Caco-2 (cell line): ENCODE data around the gene POMC. TPM values are rescaled to one million over a fixed set of nuclear protein-coding genes. Genes with fewer than 3 reads are reported as not detected.
"Not testable (repeated sequence)": the region's sequence is repeated elsewhere in the genome, so short reads cannot be mapped to it uniquely, and the experiment has no call there.

Experiments
- BruUV-seq: library from RNA; stranded (reverse); fragments of 400-500 nt; replicated peaks from 2 replicates; lab custom pipeline; 2021; lab: Mats Ljungman, UMichigan
- CTCF ChIA-PET: fragments of 300-600 bp; sonication (Branson Sonifier 250); formaldehyde crosslinking; loops from one replicate; lab custom pipeline; 2022; ENCODE audit warnings: antibody characterized with exemption; lab: Charles Lee
- POLR2A ChIA-PET: fragments of 300-600 bp; sonication (Branson Sonifier 250); formaldehyde crosslinking; loops from one replicate; lab custom pipeline; 2022; ENCODE audit warnings: antibody characterized with exemption; lab: Charles Lee
- DNase-seq, 2 experiments: peaks; one replicate each; pipeline versions ENCODE4 v3.0.0 to v3.0.0-alpha.2; 2020 to 2022
- H3K27me3 ChIP-seq: replicated peaks from 2 replicates; pipeline ENCODE4 v1.6.0; 2011; ENCODE audit warnings: low read length; ENCODE audit not compliant: control insufficient read depth, insufficient read depth
- H3K36me3 ChIP-seq: 2 replicates; pipeline ENCODE4 v1.5.1; 2011; ENCODE audit warnings: low read length; ENCODE audit not compliant: control insufficient read depth, insufficient read depth
- H3K4me1 ChIP-seq: fragments of 250-450 bp; sonication (Bioruptor Pico); 2 replicates; pipeline ENCODE4 v1.5.1; 2020; ENCODE audit warnings: mild to moderate bottlenecking
- H3K4me3 ChIP-seq: 2 replicates; pipeline ENCODE4 v1.5.1; 2011; ENCODE audit warnings: low read depth, mild to moderate bottlenecking, control low read depth, low read length
- H3K9me3 ChIP-seq: fragments of 250-450 bp; sonication (Bioruptor Pico); 2 replicates; pipeline ENCODE4 v1.5.1; 2020; ENCODE audit warnings: mild to moderate bottlenecking, moderate library complexity
- H3K27ac Mint-ChIP-seq: one replicate; pipeline ENCODE4 v1.8.0; 2022; ENCODE audit warnings: mixed read lengths; ENCODE audit not compliant: unreplicated experiment
- H3K27me3 Mint-ChIP-seq: one replicate; pipeline ENCODE4 v1.8.0; 2022; ENCODE audit warnings: mixed read lengths; ENCODE audit not compliant: insufficient read depth, unreplicated experiment
- H3K36me3 Mint-ChIP-seq: one replicate; pipeline ENCODE4 v1.8.0; 2022; ENCODE audit warnings: mild to moderate bottlenecking, mixed read lengths; ENCODE audit not compliant: insufficient read depth, unreplicated experiment
- H3K4me1 Mint-ChIP-seq: one replicate; pipeline ENCODE4 v1.8.0; 2022; ENCODE audit warnings: low read depth, mixed read lengths; ENCODE audit not compliant: unreplicated experiment
- H3K4me3 Mint-ChIP-seq: one replicate; pipeline ENCODE4 v1.8.0; 2022; ENCODE audit warnings: mild to moderate bottlenecking, moderate library complexity, mixed read lengths; ENCODE audit not compliant: unreplicated experiment
- H3K9me3 Mint-ChIP-seq: one replicate; pipeline ENCODE4 v1.8.0; 2022; ENCODE audit warnings: mixed read lengths; ENCODE audit not compliant: unreplicated experiment
- intact Hi-C: fragments of 100-400 bp; cut with micrococcal nuclease; formaldehyde crosslinking; loops from one replicate; pipeline ENCODE4 v1.10.0; 2022; ENCODE audit not compliant: unreplicated experiment
- total RNA-seq: library from RNA; stranded (reverse); gene quantifications from 2 replicates; pipeline ENCODE4 v1.2.3, GENCODE V29; 2022
- TF ChIP-seq, protein P1 (sequence below), 2 experiments: fragments of 200-600 bp in 1 of 2; IDR thresholded peaks; 1 replicate in 1 of 2; 2 replicates in 1 of 2; pipeline versions ENCODE4 v1.5.1 to v1.8.0; 2011 to 2022; ENCODE audit warnings: antibody characterized with exemption in 1 of 2, control low read depth in 1 of 2, inconsistent platforms in 1 of 2, low read depth in 1 of 2, low read length in 1 of 2, mild to moderate bottlenecking in 1 of 2, moderate library complexity in 1 of 2; ENCODE audit not compliant: insufficient read depth in 1 of 2, severe bottlenecking in 1 of 2, unreplicated experiment in 1 of 2

Gene POMC
- total RNA-seq, 1 experiment from 2014 or later, result 14.9 TPM

DNA sequence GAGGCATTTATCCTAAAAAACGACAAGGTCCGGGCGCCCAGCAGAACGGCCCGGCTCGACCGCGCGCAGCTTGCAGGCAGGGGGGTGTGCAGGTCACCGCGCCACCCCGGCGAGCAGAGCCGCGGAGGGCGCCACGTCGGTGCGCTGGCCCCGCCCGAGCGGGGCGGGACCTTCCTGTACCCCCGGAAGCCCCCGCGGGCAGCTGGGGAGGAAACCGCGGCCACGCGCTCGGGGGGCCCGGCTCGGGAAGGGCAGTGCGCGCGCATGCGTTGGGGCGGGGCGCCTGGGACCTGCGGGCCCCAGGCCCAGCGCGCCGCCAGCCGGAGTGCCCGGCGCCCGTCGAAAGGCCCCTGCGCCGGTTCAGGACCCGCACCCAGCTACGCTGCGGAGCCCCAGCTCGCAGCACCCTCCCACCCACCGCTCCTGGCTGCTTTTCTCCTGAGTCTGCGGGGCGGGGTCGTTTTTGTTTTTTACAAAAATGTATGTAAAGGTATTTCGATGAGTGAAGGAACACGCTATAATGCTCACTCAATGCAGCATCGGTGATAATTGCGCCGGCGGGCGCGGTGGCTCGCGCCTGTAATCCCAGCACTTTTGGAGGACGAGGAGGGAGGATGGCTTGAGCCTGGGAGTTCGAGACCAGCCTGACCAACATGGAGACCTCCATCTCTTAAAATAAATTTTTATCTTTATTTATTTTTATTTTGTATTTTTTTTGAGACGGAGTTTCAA is 47.7 kb upstream of the POMC start:
- H3K27ac Mint-ChIP-seq, result no peak overlapping the region
- Histone ChIP-seq H3K36me3 (no peaks in the 10 kb centered on the region), H3K4me1 (no peaks in the 10 kb centered on the region), H3K27me3 (no peaks in the 10 kb centered on the region), H3K4me3 (no peak overlapping the region), H3K9me3 (no peaks in the 10 kb centered on the region)
- TF ChIP-seq, protein P1, sequence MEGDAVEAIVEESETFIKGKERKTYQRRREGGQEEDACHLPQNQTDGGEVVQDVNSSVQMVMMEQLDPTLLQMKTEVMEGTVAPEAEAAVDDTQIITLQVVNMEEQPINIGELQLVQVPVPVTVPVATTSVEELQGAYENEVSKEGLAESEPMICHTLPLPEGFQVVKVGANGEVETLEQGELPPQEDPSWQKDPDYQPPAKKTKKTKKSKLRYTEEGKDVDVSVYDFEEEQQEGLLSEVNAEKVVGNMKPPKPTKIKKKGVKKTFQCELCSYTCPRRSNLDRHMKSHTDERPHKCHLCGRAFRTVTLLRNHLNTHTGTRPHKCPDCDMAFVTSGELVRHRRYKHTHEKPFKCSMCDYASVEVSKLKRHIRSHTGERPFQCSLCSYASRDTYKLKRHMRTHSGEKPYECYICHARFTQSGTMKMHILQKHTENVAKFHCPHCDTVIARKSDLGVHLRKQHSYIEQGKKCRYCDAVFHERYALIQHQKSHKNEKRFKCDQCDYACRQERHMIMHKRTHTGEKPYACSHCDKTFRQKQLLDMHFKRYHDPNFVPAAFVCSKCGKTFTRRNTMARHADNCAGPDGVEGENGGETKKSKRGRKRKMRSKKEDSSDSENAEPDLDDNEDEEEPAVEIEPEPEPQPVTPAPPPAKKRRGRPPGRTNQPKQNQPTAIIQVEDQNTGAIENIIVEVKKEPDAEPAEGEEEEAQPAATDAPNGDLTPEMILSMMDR (IDR thresholded peaks at IDR 0.05; ENCODE audit: insufficient read depth in 1 of 2, low read depth in 1 of 2, low read length in 1 of 2, severe bottlenecking in 1 of 2, unreplicated experiment in 1 of 2), result no peak
- intact Hi-C loops, result no loop called here
- DNase-seq, result no peak
- no peaks in the 10 kb centered on the region for H3K9me3 Mint-ChIP-seq
- H3K36me3 Mint-ChIP-seq, result no peaks in the 10 kb centered on the region
- H3K4me3 Mint-ChIP-seq, result no peak overlapping the region
- H3K4me1 Mint-ChIP-seq, result no peaks in the 10 kb centered on the region
- H3K27me3 Mint-ChIP-seq, result no peaks in the 10 kb centered on the region
- CTCF ChIA-PET, result no interaction called here
- POLR2A ChIA-PET, result no interaction called here
- no TSS peak for BruUV-seq

DNA sequence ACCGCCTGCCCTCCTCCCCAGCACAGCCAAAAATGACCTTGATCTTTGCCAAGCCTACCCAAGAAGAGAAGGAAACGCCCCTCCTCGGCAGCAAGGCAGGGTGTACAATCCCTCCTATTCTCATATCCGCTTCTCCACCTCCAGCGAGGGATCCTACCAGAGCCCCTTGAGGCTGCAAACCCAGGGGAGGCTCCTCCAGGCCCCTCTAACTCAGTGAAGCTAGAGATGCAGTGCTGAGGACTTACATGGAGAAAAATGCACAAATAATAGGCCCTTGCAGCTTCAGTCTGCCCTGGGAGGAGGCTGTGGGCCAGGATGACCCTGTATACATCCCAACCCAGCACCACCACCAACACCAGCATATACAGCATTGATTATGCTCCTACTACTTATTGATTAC is 46.9 kb upstream of the POMC start:
- Histone ChIP-seq H3K4me1 (no peaks in the 10 kb centered on the region), H3K36me3 (no peaks in the 10 kb centered on the region), H3K27me3 (no peaks in the 10 kb centered on the region), H3K9me3 (no peaks in the 10 kb centered on the region), H3K4me3 (no peak overlapping the region)
- intact Hi-C loops, result no loop called here
- BruUV-seq, result no TSS peak
- Mint-ChIP-seq H3K27ac (no peak overlapping the region), H3K36me3 (no peaks in the 10 kb centered on the region), H3K9me3 (no peaks in the 10 kb centered on the region), H3K4me1 (no peaks in the 10 kb centered on the region), H3K27me3 (no peaks in the 10 kb centered on the region), H3K4me3 (no peak overlapping the region)
- TF ChIP-seq, protein P1 (IDR thresholded peaks at IDR 0.05; ENCODE audit: insufficient read depth in 1 of 2, low read depth in 1 of 2, low read length in 1 of 2, severe bottlenecking in 1 of 2, unreplicated experiment in 1 of 2), result no peak
- ChIA-PET POLR2A (no interaction called here), CTCF (no interaction called here)
- no peak for DNase-seq

DNA sequence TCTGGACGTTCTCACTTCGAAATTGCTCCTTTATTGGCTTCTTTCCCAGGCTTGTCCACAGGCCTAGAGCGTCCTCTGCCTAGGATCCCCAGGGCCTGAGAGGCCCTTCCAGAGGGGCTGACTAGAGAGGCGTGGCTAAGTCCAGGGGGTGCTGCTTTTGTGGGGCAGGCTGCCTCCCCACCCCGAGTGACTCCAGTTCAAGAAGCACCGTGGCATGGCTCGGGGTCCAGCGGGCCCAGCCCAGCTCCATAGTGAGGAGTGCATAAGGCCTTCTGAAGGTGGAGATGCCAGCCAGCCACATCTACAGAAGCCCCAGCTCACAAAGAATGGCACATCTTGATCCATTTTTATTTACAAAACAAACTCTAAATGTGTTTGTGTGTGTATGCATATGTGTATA is 44.8 kb upstream of the POMC start:
- Mint-ChIP-seq H3K27ac (no peak overlapping the region), H3K4me1 (peaks cover 9% of the 10 kb centered on the region), H3K4me3 (no peak overlapping the region), H3K9me3 (no peaks in the 10 kb centered on the region), H3K36me3 (no peaks in the 10 kb centered on the region), H3K27me3 (no peaks in the 10 kb centered on the region)
- CTCF ChIA-PET, result no interaction called here
- DNase-seq, result no peak
- Histone ChIP-seq H3K36me3 (no peaks in the 10 kb centered on the region), H3K9me3 (no peaks in the 10 kb centered on the region), H3K4me3 (no peak overlapping the region), H3K4me1 (peaks cover 5% of the 10 kb centered on the region; the same call in 1 of the 2 replicates), H3K27me3 (no peaks in the 10 kb centered on the region)
- POLR2A ChIA-PET, result no interaction called here
- TF ChIP-seq, protein P1 (IDR thresholded peaks at IDR 0.05; ENCODE audit: insufficient read depth in 1 of 2, low read depth in 1 of 2, low read length in 1 of 2, severe bottlenecking in 1 of 2, unreplicated experiment in 1 of 2), result no peak
- intact Hi-C loops, result no loop called here
- BruUV-seq, result no TSS peak

DNA sequence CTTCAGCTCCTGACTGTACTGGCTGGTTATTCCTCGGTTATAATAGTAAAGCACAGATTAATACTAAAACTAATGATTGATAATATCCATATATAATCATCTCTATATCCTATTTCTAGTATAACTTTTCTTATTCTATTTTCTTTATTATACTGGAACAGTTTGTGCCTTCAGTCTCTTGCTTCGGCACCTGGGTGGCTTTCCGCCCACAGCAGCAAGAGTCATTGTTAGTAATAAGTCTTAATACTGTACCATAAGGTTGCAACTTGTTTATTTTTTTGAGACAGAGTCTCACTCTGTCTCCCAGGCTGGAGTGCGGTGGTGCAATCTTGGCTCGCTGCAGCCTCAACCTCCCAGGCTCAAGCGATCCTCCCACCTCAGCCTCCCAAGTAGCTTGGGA is 42.5 kb upstream of the POMC start:
- intact Hi-C loops, H3K4me3 Mint-ChIP-seq, H3K4me3 ChIP-seq, POLR2A ChIA-PET, H3K27ac Mint-ChIP-seq, H3K9me3 Mint-ChIP-seq, BruUV-seq, DNase-seq, H3K27me3 ChIP-seq, H3K36me3 ChIP-seq, H3K27me3 Mint-ChIP-seq, H3K4me1 ChIP-seq, H3K36me3 Mint-ChIP-seq, H3K9me3 ChIP-seq, H3K4me1 Mint-ChIP-seq: not testable (repeated sequence)
- CTCF ChIA-PET, result interaction anchor here (0.6 kb wide), 1 partner anchor 169 kb away, joined by 4 read pairs; no protein-coding TSS in a partner anchor
